ENCODE measurements around the gene PARP2. TPM values are rescaled to one million over a fixed set of nuclear protein-coding genes. Genes with fewer than 3 reads are reported as not detected.

The PARP2 gene
- total and polyA plus RNA-seq, 4 donors = 10.9 to 17.7 (median 15.4) TPM

DNA sequence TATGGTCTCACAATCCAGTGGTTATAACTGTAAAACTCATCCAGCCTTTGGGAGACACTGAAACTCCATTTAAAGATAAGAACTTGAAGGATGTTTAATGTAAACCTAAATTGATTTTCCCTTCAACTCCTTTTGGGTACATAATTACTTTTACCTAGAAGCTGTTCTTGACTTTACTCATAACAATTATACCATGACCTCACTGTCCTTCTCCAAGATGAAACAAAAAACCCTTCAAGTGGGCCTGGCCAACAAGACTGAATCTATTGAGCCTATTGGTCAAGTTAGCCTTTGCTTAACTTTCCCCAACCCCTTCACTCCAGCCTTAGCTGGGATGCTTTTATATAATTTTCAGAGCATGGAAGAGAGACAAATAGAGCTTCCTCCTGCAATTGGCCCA is 22.5 kb downstream of the PARP2 start:
- no peak overlapping the region for H3K4me3 ChIP-seq
- H3K9ac ChIP-seq (ENCODE audit: insufficient read depth in 1 of 2, low read length in 2 of 2) = no peak overlapping the region
- no peaks in the 10 kb centered on the region for H3K9me3 ChIP-seq (ENCODE audit: control insufficient read depth in 4 of 4, insufficient read depth in 3 of 4, low read length in 3 of 4)
- H3K4me1 ChIP-seq (ENCODE audit: control insufficient read depth in 5 of 5, insufficient read depth in 5 of 5, low read length in 5 of 5) = no peaks in the 10 kb centered on the region
- H3K36me3 ChIP-seq (ENCODE audit: control insufficient read depth in 4 of 4, insufficient read depth in 4 of 4, low read length in 4 of 4) = peaks cover 12 to 39% (median 29%) of the 10 kb centered on the region in 4 donors
- ATAC-seq (ENCODE audit: insufficient read depth, low FRiP score) (no peak), DNase-seq (no peak)
- H3K27me3 ChIP-seq (ENCODE audit: control insufficient read depth in 3 of 3, insufficient read depth in 3 of 3, low read length in 2 of 3) = no peaks in the 10 kb centered on the region
- TF ChIP-seq, protein P1, sequence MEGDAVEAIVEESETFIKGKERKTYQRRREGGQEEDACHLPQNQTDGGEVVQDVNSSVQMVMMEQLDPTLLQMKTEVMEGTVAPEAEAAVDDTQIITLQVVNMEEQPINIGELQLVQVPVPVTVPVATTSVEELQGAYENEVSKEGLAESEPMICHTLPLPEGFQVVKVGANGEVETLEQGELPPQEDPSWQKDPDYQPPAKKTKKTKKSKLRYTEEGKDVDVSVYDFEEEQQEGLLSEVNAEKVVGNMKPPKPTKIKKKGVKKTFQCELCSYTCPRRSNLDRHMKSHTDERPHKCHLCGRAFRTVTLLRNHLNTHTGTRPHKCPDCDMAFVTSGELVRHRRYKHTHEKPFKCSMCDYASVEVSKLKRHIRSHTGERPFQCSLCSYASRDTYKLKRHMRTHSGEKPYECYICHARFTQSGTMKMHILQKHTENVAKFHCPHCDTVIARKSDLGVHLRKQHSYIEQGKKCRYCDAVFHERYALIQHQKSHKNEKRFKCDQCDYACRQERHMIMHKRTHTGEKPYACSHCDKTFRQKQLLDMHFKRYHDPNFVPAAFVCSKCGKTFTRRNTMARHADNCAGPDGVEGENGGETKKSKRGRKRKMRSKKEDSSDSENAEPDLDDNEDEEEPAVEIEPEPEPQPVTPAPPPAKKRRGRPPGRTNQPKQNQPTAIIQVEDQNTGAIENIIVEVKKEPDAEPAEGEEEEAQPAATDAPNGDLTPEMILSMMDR (IDR thresholded peaks at IDR 0.05; ENCODE audit: control extremely low read depth, extremely low read depth) = no peak
- no peak overlapping the region for H3K27ac ChIP-seq (ENCODE audit: low read depth in 1 of 2, low read length in 1 of 2)

DNA sequence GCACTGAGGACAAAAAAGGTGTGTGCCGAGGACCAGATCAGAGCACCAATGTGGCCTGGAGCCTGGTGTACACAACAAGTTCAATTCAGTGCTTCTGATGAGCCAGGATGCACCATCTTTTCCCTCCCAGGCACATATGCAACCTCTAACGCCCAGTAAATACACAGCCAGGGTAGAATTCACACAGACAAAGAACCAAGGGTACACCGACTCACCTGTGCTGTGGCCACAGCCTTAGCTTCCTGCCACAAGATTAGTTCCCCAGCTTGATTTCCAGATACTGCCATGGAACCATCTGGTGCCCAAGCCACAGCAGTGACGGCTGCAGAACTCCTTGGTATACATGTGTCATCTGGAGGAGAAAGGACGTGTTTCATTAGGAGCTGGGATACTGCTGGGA is 29.4 kb downstream of the PARP2 start:
- no peak for ATAC-seq (ENCODE audit: insufficient read depth, low FRiP score)
- TF ChIP-seq, protein P1 (IDR thresholded peaks at IDR 0.05; ENCODE audit: control extremely low read depth, extremely low read depth) = no peak
- H3K36me3 ChIP-seq (ENCODE audit: control insufficient read depth in 4 of 4, insufficient read depth in 4 of 4, low read length in 4 of 4) = peaks cover 38 to 63% (median 47%) of the 10 kb centered on the region in 4 donors
- H3K9me3 ChIP-seq (ENCODE audit: control insufficient read depth in 4 of 4, insufficient read depth in 3 of 4, low read length in 3 of 4) = no peaks in the 10 kb centered on the region
- H3K4me1 ChIP-seq (ENCODE audit: control insufficient read depth in 5 of 5, insufficient read depth in 5 of 5, low read length in 5 of 5) = no peaks in the 10 kb centered on the region
- no peak overlapping the region for H3K4me3 ChIP-seq
- no peaks in the 10 kb centered on the region for H3K27me3 ChIP-seq (ENCODE audit: control insufficient read depth in 3 of 3, insufficient read depth in 3 of 3, low read length in 2 of 3)
- H3K27ac ChIP-seq (ENCODE audit: low read depth in 1 of 2, low read length in 1 of 2) = no peak overlapping the region
- WGBS, 2 donors = 85 to 94% methylated on average over 5 of the region's 5 CpGs
- H3K9ac ChIP-seq (ENCODE audit: insufficient read depth in 1 of 2, low read length in 2 of 2) = no peak overlapping the region
- DNase-seq = no peak

DNA sequence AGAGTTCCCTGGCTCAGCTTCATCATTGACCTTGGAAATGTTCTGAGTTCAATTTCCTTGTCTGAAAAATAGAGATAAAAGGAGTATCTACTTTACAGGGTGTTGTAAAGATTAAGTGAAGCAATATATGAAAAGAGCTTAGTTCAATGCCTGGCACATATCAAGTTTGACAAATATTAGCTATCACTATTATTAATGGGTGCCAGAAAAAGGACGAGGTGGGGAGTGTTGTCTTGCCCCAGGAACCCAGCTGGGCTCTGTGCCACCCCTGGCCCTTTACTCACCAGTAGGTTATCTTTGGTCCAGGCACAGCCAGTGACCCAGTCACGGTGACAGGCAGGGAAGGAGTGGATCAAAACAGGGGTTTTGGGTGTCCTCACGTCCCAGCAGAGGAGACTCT is 32.0 kb downstream of the PARP2 start:
- TF ChIP-seq, protein P1 (IDR thresholded peaks at IDR 0.05; ENCODE audit: control extremely low read depth, extremely low read depth) = no peak
- no peak overlapping the region for H3K9ac ChIP-seq (ENCODE audit: insufficient read depth in 1 of 2, low read length in 2 of 2)
- ATAC-seq (ENCODE audit: insufficient read depth, low FRiP score) = no peak
- no peak overlapping the region for H3K4me3 ChIP-seq
- 86 to 89% methylated on average over 3 of the region's 3 CpGs for WGBS, 2 donors
- no peaks in the 10 kb centered on the region for H3K4me1 ChIP-seq (ENCODE audit: control insufficient read depth in 5 of 5, insufficient read depth in 5 of 5, low read length in 5 of 5)
- peaks cover 27 to 75% (median 53%) of the 10 kb centered on the region in 4 donors for H3K36me3 ChIP-seq (ENCODE audit: control insufficient read depth in 4 of 4, insufficient read depth in 4 of 4, low read length in 4 of 4)
- no peak overlapping the region for H3K27ac ChIP-seq (ENCODE audit: low read depth in 1 of 2, low read length in 1 of 2)
- H3K27me3 ChIP-seq (ENCODE audit: control insufficient read depth in 3 of 3, insufficient read depth in 3 of 3, low read length in 2 of 3) = no peaks in the 10 kb centered on the region
- H3K9me3 ChIP-seq (ENCODE audit: control insufficient read depth in 4 of 4, insufficient read depth in 3 of 4, low read length in 3 of 4) = no peaks in the 10 kb centered on the region
- DNase-seq = no peak

DNA sequence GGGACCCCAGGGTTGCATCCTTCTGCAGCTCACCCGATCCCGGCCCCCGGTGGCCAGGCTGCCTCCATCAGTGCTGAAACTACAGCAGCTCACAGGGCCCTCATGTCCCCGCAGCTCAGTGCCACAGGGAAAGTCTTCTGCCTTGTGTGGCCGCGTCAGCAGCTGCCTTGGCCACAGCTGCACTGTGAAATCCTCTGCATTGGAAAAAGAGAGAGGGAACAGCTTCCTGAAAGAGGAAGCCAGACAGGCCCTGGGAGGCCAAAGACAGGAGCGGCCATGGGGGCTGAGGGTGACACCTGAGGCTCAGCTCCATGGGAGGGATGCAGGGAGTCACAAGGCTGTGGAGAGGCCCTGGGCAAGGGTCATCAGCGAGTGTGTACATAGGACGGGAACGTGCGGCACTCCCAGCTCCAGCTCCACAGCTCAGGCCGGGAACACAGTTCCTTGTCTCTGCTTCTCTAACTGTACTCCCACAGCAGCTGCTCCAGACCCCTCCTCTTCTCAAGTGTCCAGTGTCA is 32.7 kb downstream of the PARP2 start:
- Histone ChIP-seq H3K9ac (ENCODE audit: insufficient read depth in 1 of 2, low read length in 2 of 2) (no peak overlapping the region), H3K4me3 (no peak overlapping the region), H3K27me3 (ENCODE audit: control insufficient read depth in 3 of 3, insufficient read depth in 3 of 3, low read length in 2 of 3) (no peaks in the 10 kb centered on the region), H3K4me1 (ENCODE audit: control insufficient read depth in 5 of 5, insufficient read depth in 5 of 5, low read length in 5 of 5) (no peaks in the 10 kb centered on the region), H3K9me3 (ENCODE audit: control insufficient read depth in 4 of 4, insufficient read depth in 3 of 4, low read length in 3 of 4) (no peaks in the 10 kb centered on the region), H3K27ac (ENCODE audit: low read depth in 1 of 2, low read length in 1 of 2) (no peak overlapping the region), H3K36me3 (ENCODE audit: control insufficient read depth in 4 of 4, insufficient read depth in 4 of 4, low read length in 4 of 4) (peaks cover 25 to 76% (median 48%) of the 10 kb centered on the region in 4 donors)
- 92 to 94% methylated on average over 12 of the region's 12 CpGs for WGBS, 2 donors
- DNase-seq (no peak), ATAC-seq (ENCODE audit: insufficient read depth, low FRiP score) (no peak)
- TF ChIP-seq, protein P1 (IDR thresholded peaks at IDR 0.05; ENCODE audit: control extremely low read depth, extremely low read depth) = no peak

Measured in lung (tissue), 12 donors.